Endothelial cell of umbilical vein (primary cell): ENCODE measurements around the gene S100A16. TPM values are rescaled to one million over a fixed set of nuclear protein-coding genes. Genes with fewer than 3 reads are reported as not detected.

Source experiments
- BruUV-seq: library from RNA; stranded (reverse); fragments of 400-500 nt; replicated peaks from 2 replicates; lab custom pipeline; 2021; lab: Mats Ljungman, UMichigan
- CTCF ChIA-PET: fragments of 300-600, 350-600 bp; sonication (Branson Sonifier 250); formaldehyde crosslinking; loops from one replicate; lab custom pipeline; 2021; ENCODE audit warnings: antibody characterized with exemption, inconsistent platforms; lab: Charles Lee
- POLR2A ChIA-PET: fragments of 300-600, 350-600 bp; sonication (Branson Sonifier 250); formaldehyde crosslinking; loops from one replicate; lab custom pipeline; 2021; ENCODE audit warnings: antibody characterized with exemption, inconsistent platforms; lab: Charles Lee
- DNase-seq: peaks from one replicate; pipeline ENCODE4 v3.0.0-alpha.2; 2011; ENCODE audit warnings: low read depth, low spot score
- FAIRE-seq: peaks from 2 replicates; lab custom pipeline; 2011; peaks lifted over from hg19 to GRCh38; lab: Jason Lieb, UNC
- H2AFZ ChIP-seq: 2 replicates; pipeline ENCODE4 v1.6.0; 2012; ENCODE audit warnings: low read depth, low read length, control low read depth, inconsistent platforms
- H3K27ac ChIP-seq: 2 replicates; pipeline ENCODE4 v1.5.1; 2011; ENCODE audit warnings: low read depth, mild to moderate bottlenecking, control low read depth, low read length, moderate library complexity; ENCODE audit not compliant: insufficient read depth
- H3K27me3 ChIP-seq, 2 experiments: 2 replicates each; pipeline versions ENCODE4 v1.6.0 to v1.6.1; 2011; ENCODE audit warnings: low read length in 2 of 2, mixed read lengths in 1 of 2; ENCODE audit not compliant: control insufficient read depth in 2 of 2, insufficient read depth in 2 of 2
- H3K36me3 ChIP-seq, 2 experiments: 2 replicates in 1 of 2; 3 replicates in 1 of 2; pipeline ENCODE4 v1.5.1; 2011; ENCODE audit warnings: low read length in 2 of 2, mild to moderate bottlenecking in 1 of 2, moderate library complexity in 1 of 2; ENCODE audit not compliant: control insufficient read depth in 2 of 2, insufficient read depth in 2 of 2; ENCODE audit errors: extremely low read depth in 1 of 2
- H3K4me1 ChIP-seq: 3 replicates; pipeline ENCODE4 v1.5.1; 2011; ENCODE audit warnings: mild to moderate bottlenecking, low read length; ENCODE audit not compliant: control insufficient read depth, insufficient read depth; ENCODE audit errors: extremely low read depth
- H3K4me2 ChIP-seq: 2 replicates; pipeline ENCODE4 v1.6.1; 2011; ENCODE audit warnings: low read length, control low read depth, mixed read lengths; ENCODE audit not compliant: insufficient read depth
- H3K4me3 ChIP-seq, 3 experiments: fragments of 200-600 bp in 1 of 3; sonication (generic), shearing (Covaris generic) in 1 of 3; replicated peaks in 1 of 3; 2 replicates each; pipeline ENCODE4 v1.5.1; 2011 to 2016; ENCODE audit warnings: control low read depth in 3 of 3, low read length in 3 of 3, mild to moderate bottlenecking in 2 of 3, inconsistent platforms in 1 of 3, low read depth in 1 of 3, moderate library complexity in 1 of 3; ENCODE audit not compliant: insufficient read depth in 1 of 3
- H3K79me2 ChIP-seq: 2 replicates; pipeline ENCODE4 v1.6.0; 2012; ENCODE audit warnings: low read length, inconsistent platforms; ENCODE audit not compliant: control insufficient read depth, insufficient read depth
- H3K9ac ChIP-seq: replicated peaks from 2 replicates; pipeline ENCODE3; 2011; ENCODE audit warnings: low read length, control low read depth; ENCODE audit not compliant: insufficient read depth; ENCODE audit errors: extremely low read depth
- H3K9me1 ChIP-seq: replicated peaks from 3 replicates; pipeline ENCODE4 v1.6.0; 2011; ENCODE audit warnings: mild to moderate bottlenecking, low read length; ENCODE audit not compliant: control insufficient read depth, insufficient read depth; ENCODE audit errors: extremely low read depth
- H3K9me3 ChIP-seq: replicated peaks from 2 replicates; pipeline ENCODE4 v1.5.1; 2012; ENCODE audit warnings: low read length, inconsistent platforms; ENCODE audit not compliant: control insufficient read depth, insufficient read depth
- H4K20me1 ChIP-seq: replicated peaks from 2 replicates; pipeline ENCODE3; 2011; ENCODE audit warnings: mild to moderate bottlenecking, low read length; ENCODE audit not compliant: control insufficient read depth, insufficient read depth; ENCODE audit errors: extremely low read depth
- EZH2 ChIP-seq: IDR thresholded peaks from 2 replicates; pipeline ENCODE4 v1.6.1; 2012; ENCODE audit warnings: borderline replicate concordance, low read depth, mild to moderate bottlenecking, moderate library complexity, low read length, inconsistent platforms; ENCODE audit not compliant: severe bottlenecking
- MYC ChIP-seq: IDR thresholded peaks from one replicate; pipeline ENCODE4 v1.6.1; 2011; ENCODE audit warnings: mild to moderate bottlenecking, low read depth, low read length
- POLR2AphosphoS5 ChIP-seq: IDR thresholded peaks from 2 replicates; pipeline ENCODE4 v1.6.1; 2012; ENCODE audit warnings: low read depth, mild to moderate bottlenecking, control low read depth, low read length, moderate library complexity; ENCODE audit not compliant: insufficient read depth
- dilution Hi-C: fragments of 300-500 bp; cut with MboI; formaldehyde crosslinking; loops from one replicate; pipeline ENCODE4 v1.15.0; 2019; ENCODE audit warnings: low sequenced_read_pairs; ENCODE audit not compliant: extremely low pct_ligation_motif_present
- intact Hi-C: fragments of 100-400 bp; cut with micrococcal nuclease; formaldehyde crosslinking; loops from one replicate; pipeline ENCODE4 v1.10.0; 2022
- polyA plus RNA-seq, 4 experiments: library from polyadenylated mRNA; depleted of rRNA in 3 of 4; stranded (reverse) in 3 of 4; unstranded in 1 of 4; fragments of >200 nt; gene quantifications; 2 replicates each; pipeline versions ENCODE4 v1.2.1 to v1.2.3, GENCODE V29; 2011 to 2012; ENCODE audit warnings: missing spikeins in 1 of 4
- total RNA-seq: library from RNA; stranded (reverse); gene quantifications from 2 replicates; pipeline ENCODE4 v1.2.3, GENCODE V29; 2021
- TF ChIP-seq, protein P1 (sequence below), 2 donors: IDR thresholded peaks; 1 replicate in 1 of 2; 2 replicates in 1 of 2; pipeline ENCODE4 v1.5.1; 2011; ENCODE audit warnings: low read length in 2 of 2, mild to moderate bottlenecking in 2 of 2, moderate library complexity in 2 of 2, control low read depth in 1 of 2, inconsistent platforms in 1 of 2, low read depth in 1 of 2; ENCODE audit not compliant: insufficient read depth in 1 of 2; ENCODE audit errors: extremely low read depth in 1 of 2
- TF ChIP-seq, protein P2 (sequence below): IDR thresholded peaks from 2 replicates; pipeline ENCODE4 v1.6.1; 2011; ENCODE audit not compliant: insufficient read depth, insufficient read length

S100A16 gene
- total and polyA plus RNA-seq, 2 donors (not counting 3 experiments of a cell fraction or from before 2014, with no cell fraction given): 701 to 1,770 TPM

DNA sequence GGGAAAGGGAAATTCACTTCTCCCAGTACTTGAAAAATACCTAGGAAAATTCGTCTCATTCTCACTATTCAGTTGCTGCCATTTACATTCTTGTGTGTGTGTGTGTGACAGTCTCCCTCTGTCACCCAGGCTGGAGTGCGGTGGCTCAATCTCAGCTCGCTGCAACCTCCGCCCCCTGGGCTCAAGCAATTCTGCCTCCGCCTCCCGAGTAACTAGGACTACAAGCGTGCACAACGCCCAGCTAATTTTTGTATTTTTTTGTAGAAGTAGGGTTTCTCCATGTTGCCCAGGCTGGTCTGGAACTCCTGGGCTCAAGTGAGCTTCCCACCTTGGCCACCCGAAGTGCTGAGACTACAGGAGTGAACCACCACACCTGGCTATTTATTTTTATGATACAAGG lies 46.7 kb upstream of the S100A16 start:
- H4K20me1 ChIP-seq: no peaks in the 10 kb centered on the region
- H3K9me1 ChIP-seq: no peaks in the 10 kb centered on the region
- no peaks in the 10 kb centered on the region for H3K9me3 ChIP-seq
- no peak for DNase-seq
- peak overlapping the region; percentile 90 for H3K4me2 ChIP-seq
- no peak overlapping the region for H3K9ac ChIP-seq
- H3K27ac ChIP-seq: no peak overlapping the region
- no TSS peak for BruUV-seq
- ChIA-PET CTCF (interaction anchor here (1.0 to 2.2 kb wide), 4 partner anchors 33 to 149 kb away, joined by 4 to 13 read pairs (median 4); partner anchors contain the start of gene S100A13), POLR2A (interaction anchor here (1.3 kb wide), 2 partner anchors 11 to 26 kb away, joined by 3 to 4 read pairs; partner anchors contain the start of gene CHTOP)
- peaks cover 13% of the 10 kb centered on the region for H3K79me2 ChIP-seq
- TF ChIP-seq MYC (no peak), POLR2AphosphoS5 (no peak), EZH2 (no peak)
- TF ChIP-seq, protein P1, sequence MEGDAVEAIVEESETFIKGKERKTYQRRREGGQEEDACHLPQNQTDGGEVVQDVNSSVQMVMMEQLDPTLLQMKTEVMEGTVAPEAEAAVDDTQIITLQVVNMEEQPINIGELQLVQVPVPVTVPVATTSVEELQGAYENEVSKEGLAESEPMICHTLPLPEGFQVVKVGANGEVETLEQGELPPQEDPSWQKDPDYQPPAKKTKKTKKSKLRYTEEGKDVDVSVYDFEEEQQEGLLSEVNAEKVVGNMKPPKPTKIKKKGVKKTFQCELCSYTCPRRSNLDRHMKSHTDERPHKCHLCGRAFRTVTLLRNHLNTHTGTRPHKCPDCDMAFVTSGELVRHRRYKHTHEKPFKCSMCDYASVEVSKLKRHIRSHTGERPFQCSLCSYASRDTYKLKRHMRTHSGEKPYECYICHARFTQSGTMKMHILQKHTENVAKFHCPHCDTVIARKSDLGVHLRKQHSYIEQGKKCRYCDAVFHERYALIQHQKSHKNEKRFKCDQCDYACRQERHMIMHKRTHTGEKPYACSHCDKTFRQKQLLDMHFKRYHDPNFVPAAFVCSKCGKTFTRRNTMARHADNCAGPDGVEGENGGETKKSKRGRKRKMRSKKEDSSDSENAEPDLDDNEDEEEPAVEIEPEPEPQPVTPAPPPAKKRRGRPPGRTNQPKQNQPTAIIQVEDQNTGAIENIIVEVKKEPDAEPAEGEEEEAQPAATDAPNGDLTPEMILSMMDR (IDR thresholded peaks at IDR 0.05; ENCODE audit: extremely low read depth in 1 of 2, insufficient read depth in 1 of 2, low read depth in 1 of 2, low read length in 2 of 2): no peak
- TF ChIP-seq, protein P2, sequence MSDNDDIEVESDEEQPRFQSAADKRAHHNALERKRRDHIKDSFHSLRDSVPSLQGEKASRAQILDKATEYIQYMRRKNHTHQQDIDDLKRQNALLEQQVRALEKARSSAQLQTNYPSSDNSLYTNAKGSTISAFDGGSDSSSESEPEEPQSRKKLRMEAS: no peak
- H3K4me1 ChIP-seq: peaks cover 7% of the 10 kb centered on the region
- peaks cover 20 to 25% of the 10 kb centered on the region in 2 experiments for H3K36me3 ChIP-seq
- dilution Hi-C loops (no loop called here), intact Hi-C loops (loop anchor here (2.0 kb wide), 1 partner anchor 25 kb away; the partner anchor contains the start of gene CHTOP)
- H2AFZ ChIP-seq: no peak overlapping the region
- H3K4me3 ChIP-seq: peak overlapping the region in 1 of 3 experiments; percentile 91
- no peak for FAIRE-seq
- no peaks in the 10 kb centered on the region for H3K27me3 ChIP-seq
